ENCODE results near the gene FZD7.

The FZD7 gene

GRCh38 chr2:202064881-202065230 is 31.2 kb downstream of the FZD7 start:
- no peak for DNase-seq (ENCODE audit: extremely low read depth in 1 of 2, low read depth in 1 of 2)

GRCh38 chr2:202065876-202066275 is 32.2 kb downstream of the FZD7 start:
- DNase-seq (ENCODE audit: extremely low read depth in 1 of 2, low read depth in 1 of 2): no peak

- no peak for DNase-seq (ENCODE audit: extremely low read depth in 1 of 2, low read depth in 1 of 2)
Observed at GRCh38 chr2:202066875-202067274, 33.2 kb downstream of the FZD7 start.

GRCh38 chr2:202067589-202067988 is 33.9 kb downstream of the FZD7 start:
- DNase-seq (ENCODE audit: extremely low read depth in 1 of 2, low read depth in 1 of 2): no peak

GRCh38 chr2:202069170-202070067 is 35.8 kb downstream of the FZD7 start:
- DNase-seq (ENCODE audit: extremely low read depth in 1 of 2, low read depth in 1 of 2): no peak

- no peak for DNase-seq (ENCODE audit: extremely low read depth in 1 of 2, low read depth in 1 of 2)
Observed at GRCh38 chr2:202071107-202071506, 37.5 kb downstream of the FZD7 start.

- no peak for DNase-seq (ENCODE audit: extremely low read depth in 1 of 2, low read depth in 1 of 2)
Observed at GRCh38 chr2:202072226-202072625, 38.6 kb downstream of the FZD7 start.

GRCh38 chr2:202072737-202073401 is 39.2 kb downstream of the FZD7 start, which contains the start of gene KIAA2012:
TSS of gene KIAA2012 (plus strand) at chr2:202073255. CDS start at chr2:202073628, 373 bp downstream.
- no peak for DNase-seq (ENCODE audit: extremely low read depth in 1 of 2, low read depth in 1 of 2)

GRCh38 chr2:202074324-202074723 is 40.7 kb downstream of the FZD7 start:
- no peak for DNase-seq (ENCODE audit: extremely low read depth in 1 of 2, low read depth in 1 of 2)

- DNase-seq (ENCODE audit: extremely low read depth in 1 of 2, low read depth in 1 of 2): no peak
Observed at GRCh38 chr2:202079310-202079709, 45.7 kb downstream of the FZD7 start.

- DNase-seq (ENCODE audit: extremely low read depth in 1 of 2, low read depth in 1 of 2): no peak
Observed at GRCh38 chr2:202084265-202084664, 50.6 kb downstream of the FZD7 start.
